H1 (cell line): ENCODE measurements around the gene ELP1. TPM values are rescaled to one million over a fixed set of nuclear protein-coding genes. Genes with fewer than 3 reads are reported as not detected.

Experiments
- CTCF ChIA-PET: fragments of 300-600 bp; sonication (Branson Sonifier 250); formaldehyde crosslinking; loops from one replicate; lab custom pipeline; 2021; ENCODE audit not compliant: partially characterized antibody; lab: Charles Lee
- POLR2A ChIA-PET: fragments of 300-600 bp; sonication (Branson Sonifier 250); formaldehyde crosslinking; loops from one replicate; lab custom pipeline; 2021; ENCODE audit warnings: inconsistent platforms; ENCODE audit not compliant: partially characterized antibody; lab: Charles Lee
- DNase-seq, 2 experiments: peaks; one replicate each; pipeline versions ENCODE4 v3.0.0 to v3.0.0-alpha.2; 2010 to 2022; ENCODE audit warnings: low spot score in 2 of 2, low read depth in 1 of 2, mixed read lengths in 1 of 2
- FAIRE-seq: peaks from 2 replicates; lab custom pipeline; 2011; peaks lifted over from hg19 to GRCh38; lab: Jason Lieb, UNC
- H2AFZ ChIP-seq: 2 replicates; pipeline ENCODE4 v1.8.1; 2012; ENCODE audit warnings: low read length, inconsistent platforms
- H2AK5ac ChIP-seq: 2 replicates; pipeline ENCODE4 v1.6.1; 2013; ENCODE audit warnings: low read depth, low read length
- H2BK120ac ChIP-seq: replicated peaks from 2 replicates; pipeline ENCODE3; 2013; ENCODE audit warnings: low read depth, low read length, inconsistent platforms
- H2BK12ac ChIP-seq: 2 replicates; pipeline ENCODE4 v1.6.1; 2013; ENCODE audit warnings: low read depth, low read length
- H2BK15ac ChIP-seq: 2 replicates; pipeline ENCODE4 v1.6.1; 2013; ENCODE audit warnings: low read length
- H2BK20ac ChIP-seq: 2 replicates; pipeline ENCODE4 v1.6.1; 2013; ENCODE audit warnings: low read length
- H2BK5ac ChIP-seq: 2 replicates; pipeline ENCODE4 v1.6.1; 2013; ENCODE audit warnings: low read depth, low read length
- H3K14ac ChIP-seq: 2 replicates; pipeline ENCODE4 v1.6.1; 2013; ENCODE audit warnings: inconsistent platforms; ENCODE audit not compliant: insufficient read length
- H3K18ac ChIP-seq: 2 replicates; pipeline ENCODE4 v1.6.1; 2013; ENCODE audit warnings: low read length; ENCODE audit errors: extremely low read depth
- H3K23ac ChIP-seq: 2 replicates; pipeline ENCODE4 v1.6.1; 2013; ENCODE audit warnings: inconsistent platforms; ENCODE audit not compliant: insufficient read length
- H3K23me2 ChIP-seq: 2 replicates; pipeline ENCODE4 v1.6.1; 2013; ENCODE audit warnings: low read depth, low read length
- H3K27ac ChIP-seq: 2 replicates; pipeline ENCODE4 v1.6.1; 2011; ENCODE audit warnings: low read depth, low read length, inconsistent platforms
- H3K27me3 ChIP-seq, 4 experiments: replicated peaks in 1 of 4; 1 replicate in 1 of 4; 2 replicates in 3 of 4; pipeline versions ENCODE4 v1.6.1 to v1.8.1; 2011 to 2013; ENCODE audit warnings: low read length in 3 of 4, mild to moderate bottlenecking in 3 of 4, inconsistent platforms in 2 of 4, mixed read lengths in 2 of 4, moderate library complexity in 1 of 4; ENCODE audit not compliant: control insufficient read depth in 3 of 4, insufficient read depth in 3 of 4; ENCODE audit errors: extremely low read depth in 1 of 4
- H3K36me3 ChIP-seq, 4 experiments: 2 replicates each; pipeline versions ENCODE4 v1.6.1 to v1.8.1; 2011 to 2013; ENCODE audit warnings: mild to moderate bottlenecking in 4 of 4, low read length in 3 of 4, moderate library complexity in 2 of 4, control low read depth in 1 of 4, inconsistent platforms in 1 of 4; ENCODE audit not compliant: insufficient read depth in 4 of 4, control insufficient read depth in 2 of 4
- H3K4ac ChIP-seq: replicated peaks from 2 replicates; pipeline ENCODE3; 2013; ENCODE audit warnings: low read length, low read depth, mixed read lengths, inconsistent platforms; ENCODE audit not compliant: insufficient read length
- H3K4me1 ChIP-seq, 4 experiments: replicated peaks in 1 of 4; 1 replicate in 1 of 4; 2 replicates in 3 of 4; pipeline versions ENCODE4 v1.6.1 to v1.8.1; 2011 to 2013; ENCODE audit warnings: low read length in 3 of 4, inconsistent platforms in 2 of 4, mixed read lengths in 1 of 4; ENCODE audit not compliant: insufficient read depth in 4 of 4, control insufficient read depth in 3 of 4
- H3K4me2 ChIP-seq, 2 experiments: 2 replicates each; pipeline versions ENCODE4 v1.6.1 to v1.8.1; 2011 to 2013; ENCODE audit warnings: low read depth in 2 of 2, low read length in 2 of 2, control low read depth in 1 of 2, inconsistent platforms in 1 of 2, mild to moderate bottlenecking in 1 of 2; ENCODE audit not compliant: insufficient read depth in 1 of 2
- H3K4me3 ChIP-seq, 4 experiments: fragments of 200-600, 300-600 bp in 1 of 4; sonication (generic), shearing (Covaris generic), sonication (Bioruptor Twin) in 1 of 4; 2 replicates each; pipeline versions ENCODE4 v1.5.1 to v1.8.1; 2011 to 2016; ENCODE audit warnings: low read length in 4 of 4, low read depth in 3 of 4, control low read depth in 2 of 4, inconsistent platforms in 2 of 4, mild to moderate bottlenecking in 2 of 4, mixed read lengths in 1 of 4, moderate library complexity in 1 of 4; ENCODE audit not compliant: insufficient read depth in 2 of 4; ENCODE audit errors: extremely low read depth in 1 of 4
- H3K56ac ChIP-seq: replicated peaks from 2 replicates; pipeline ENCODE3; 2013; ENCODE audit warnings: low read depth, mild to moderate bottlenecking, mixed read lengths, low read length, inconsistent platforms; ENCODE audit not compliant: insufficient read length
- H3K79me1 ChIP-seq: 2 replicates; pipeline ENCODE4 v1.6.1; 2013; ENCODE audit warnings: low read depth, low read length, control low read depth
- H3K79me2 ChIP-seq, 2 experiments: 2 replicates each; pipeline versions ENCODE4 v1.6.1 to v1.8.1; 2012 to 2013; ENCODE audit warnings: low read length in 2 of 2, mild to moderate bottlenecking in 2 of 2, inconsistent platforms in 1 of 2; ENCODE audit not compliant: insufficient read depth in 2 of 2, control insufficient read depth in 1 of 2
- H3K9ac ChIP-seq, 4 experiments: replicated peaks in 1 of 4; 1 replicate in 1 of 4; 2 replicates in 3 of 4; pipeline versions ENCODE4 v1.6.1 to v1.8.1; 2011 to 2013; ENCODE audit warnings: low read depth in 3 of 4, low read length in 3 of 4, control low read depth in 2 of 4, mild to moderate bottlenecking in 2 of 4, moderate library complexity in 2 of 4, inconsistent platforms in 1 of 4; ENCODE audit errors: extremely low read depth in 1 of 4
- H3K9me3 ChIP-seq, 2 experiments: 2 replicates each; pipeline versions ENCODE4 v1.6.1 to v1.8.1; 2012 to 2013; ENCODE audit warnings: mild to moderate bottlenecking in 2 of 2, moderate library complexity in 2 of 2, control low read depth in 1 of 2, inconsistent platforms in 1 of 2, low read depth in 1 of 2, low read length in 1 of 2, mixed read lengths in 1 of 2; ENCODE audit not compliant: insufficient read depth in 2 of 2
- H4K20me1 ChIP-seq, 2 experiments: replicated peaks in 1 of 2; 2 replicates each; pipeline versions ENCODE3 to v1.8.1; 2011 to 2013; ENCODE audit warnings: inconsistent platforms in 2 of 2, low read length in 2 of 2, mild to moderate bottlenecking in 1 of 2; ENCODE audit not compliant: insufficient read depth in 2 of 2, control insufficient read depth in 1 of 2
- H4K5ac ChIP-seq: 2 replicates; pipeline ENCODE4 v1.6.1; 2013; ENCODE audit warnings: low read length, low read depth, mixed read lengths, inconsistent platforms; ENCODE audit not compliant: insufficient read length
- H4K8ac ChIP-seq: 2 replicates; pipeline ENCODE4 v1.8.0; 2013; ENCODE audit warnings: mild to moderate bottlenecking, moderate library complexity, low read length, inconsistent platforms; ENCODE audit not compliant: insufficient read depth; ENCODE audit errors: extremely low read depth
- H4K91ac ChIP-seq: replicated peaks from 2 replicates; pipeline ENCODE3; 2013; ENCODE audit warnings: low read length, mixed read lengths, inconsistent platforms; ENCODE audit not compliant: insufficient read length
- CHD1 ChIP-seq: IDR thresholded peaks from 2 replicates; pipeline ENCODE4 v1.6.1; 2012; ENCODE audit warnings: low read depth, low read length, improper control_type of control experiment
- RAD21 ChIP-seq, 2 experiments: IDR thresholded peaks in 1 of 2; conservative IDR thresholded peaks in 1 of 2; 2 replicates each; pipeline ENCODE4 v1.6.1; 2011; ENCODE audit warnings: low read depth in 2 of 2, low read length in 2 of 2, improper control_type of control experiment in 1 of 2, inconsistent platforms in 1 of 2, mild to moderate bottlenecking in 1 of 2, moderate library complexity in 1 of 2
- RXRA ChIP-seq: IDR thresholded peaks from 2 replicates; pipeline ENCODE4 v1.6.1; 2011; ENCODE audit warnings: low read depth, mild to moderate bottlenecking, low read length, moderate library complexity; ENCODE audit not compliant: insufficient read depth
- WGBS, 2 experiments: shearing (Covaris generic) in 1 of 2; methylation state at CpG; one replicate each; pipeline versions ENCODE4 v1.1.6 to v1.1.7; 2013 to 2015; ENCODE audit warnings: low lambda C conversion rate in 2 of 2, mixed read lengths in 2 of 2, inconsistent platforms in 1 of 2, low coverage in 1 of 2, missing lambda C conversion rate in 1 of 2; ENCODE audit not compliant: insufficient replicate concordance in 2 of 2, insufficient coverage in 1 of 2, insufficient read length in 1 of 2; ENCODE audit errors: extremely low coverage in 1 of 2, missing lambda C conversion rate in 1 of 2; 5-methylcytosine and 5-hydroxymethylcytosine counted together
- polyA plus RNA-seq, 7 experiments: library from polyadenylated mRNA; depleted of rRNA in 3 of 7; stranded (reverse) in 5 of 7; unstranded in 2 of 7; fragments of >200 nt in 5 of 7; fragments of 200-250 nt in 2 of 7; gene quantifications; 1 replicate in 5 of 7; 2 replicates in 1 of 7; 4 replicates in 1 of 7; pipeline versions ENCODE4 v1.2.1 to v1.2.3, GENCODE V29; 2011 to 2013; ENCODE audit warnings: missing spikeins in 2 of 7, mixed read lengths in 2 of 7
- total RNA-seq: library from RNA; stranded (reverse); fragmentation: NEBNext Ultra II Directional; extraction: Animal tissue kit (Norgen Biotek cat#: 25700); gene quantifications from 2 replicates; pipeline ENCODE4 v1.2.1, GENCODE V29; 2021

The ELP1 gene
- total and polyA plus RNA-seq, 2 of the 8 experiments (the other 6 are each of a cell fraction or from before 2014, with no cell fraction given): 13.9 to 31.3 TPM

DNA sequence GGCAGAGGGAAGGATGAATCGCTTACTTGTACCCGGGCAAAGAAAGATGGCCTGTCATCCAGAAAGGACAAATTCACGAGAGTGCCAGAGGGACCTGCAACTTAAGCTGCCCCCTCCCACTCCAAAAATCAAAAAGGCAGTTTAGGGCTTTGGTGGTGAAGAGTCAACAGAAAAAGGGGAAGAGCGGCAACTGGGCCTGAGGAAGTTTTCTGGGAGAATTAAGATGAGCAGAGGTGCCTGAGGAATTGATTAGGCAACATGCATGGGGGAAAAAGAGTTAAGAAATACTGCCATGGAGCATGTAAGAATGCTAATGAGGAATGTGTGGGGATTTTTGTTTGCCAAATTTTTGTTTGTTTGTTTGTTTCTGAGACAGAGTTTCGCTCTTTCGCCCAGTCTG is 76.4 kb downstream of the ELP1 start:
- 0 out of 4 replicates have a peak, but pooled peaks cover 0 to 3% of the 10 kb centered on the region in 2 experiments for H3K9me3 ChIP-seq
- POLR2A ChIA-PET: no interaction called here
- no peaks in the 10 kb centered on the region for H4K20me1 ChIP-seq
- 92% methylated on average over 6 of the region's 6 CpGs; no CpG with 5 or more reads in 1 of the 2 experiments for WGBS, 2 experiments
- H3K14ac ChIP-seq: no peak overlapping the region
- no peak overlapping the region for H2AFZ ChIP-seq
- no peak overlapping the region for H3K4me2 ChIP-seq
- no peaks in the 10 kb centered on the region for H3K27me3 ChIP-seq
- no peak overlapping the region for H3K4ac ChIP-seq
- H4K5ac ChIP-seq: no peak overlapping the region
- H2BK15ac ChIP-seq: no peak overlapping the region
- no peaks in the 10 kb centered on the region for H3K79me2 ChIP-seq
- no peak overlapping the region for H2BK12ac ChIP-seq
- no peak overlapping the region for H2BK20ac ChIP-seq
- H3K23me2 ChIP-seq: no peaks in the 10 kb centered on the region
- H3K4me1 ChIP-seq: no peaks in the 10 kb centered on the region
- no peak overlapping the region for H3K4me3 ChIP-seq
- H3K18ac ChIP-seq: no peak overlapping the region
- CTCF ChIA-PET: interaction anchor here (1.1 kb wide), 1 partner anchor 11 kb away, joined by 3 read pairs; no protein-coding TSS in a partner anchor
- no peak overlapping the region for H3K56ac ChIP-seq
- H2AK5ac ChIP-seq: no peak overlapping the region
- no peak overlapping the region for H4K8ac ChIP-seq
- no peak overlapping the region for H3K9ac ChIP-seq
- no peak overlapping the region for H3K23ac ChIP-seq
- FAIRE-seq: no peak
- H2BK5ac ChIP-seq: no peak overlapping the region
- no peaks in the 10 kb centered on the region for H3K36me3 ChIP-seq
- H3K79me1 ChIP-seq: no peaks in the 10 kb centered on the region
- no peak overlapping the region for H3K27ac ChIP-seq
- H4K91ac ChIP-seq: no peak overlapping the region
- no peak for DNase-seq
- H2BK120ac ChIP-seq: no peak overlapping the region
- TF ChIP-seq RAD21 (IDR thresholded peaks at IDR 0.05 in 1 of 2, conservative IDR thresholded peaks at IDR 0.05 in 1 of 2; ENCODE audit: low read depth in 2 of 2, low read length in 2 of 2) (no peak), RXRA (no peak), CHD1 (no peak)
